Gastrocnemius medialis (tissue), 4 donors: Measurements from ENCODE around the gene HTR4.

Source experiments
- POLR2A ChIP-seq, 2 donors: fragments of 450-650 bp; IDR thresholded peaks; one replicate each; pipeline ENCODE4 v1.6.1; 2017; ENCODE audit warnings: antibody characterized with exemption in 2 of 2, mild to moderate bottlenecking in 2 of 2, moderate library complexity in 2 of 2
- TF ChIP-seq, protein P1 (sequence below), 5 experiments: fragments of 450-650 bp in 3 of 5; fragments of 200-600 bp in 2 of 5; sonication (generic) in 2 of 5; IDR thresholded peaks in 4 of 5; conservative IDR thresholded peaks in 1 of 5; 1 replicate in 4 of 5; 2 replicates in 1 of 5; pipeline ENCODE4 v1.5.1; 2016 to 2019; ENCODE audit warnings: antibody characterized with exemption in 5 of 5, mild to moderate bottlenecking in 3 of 5, moderate library complexity in 3 of 5

DNA sequence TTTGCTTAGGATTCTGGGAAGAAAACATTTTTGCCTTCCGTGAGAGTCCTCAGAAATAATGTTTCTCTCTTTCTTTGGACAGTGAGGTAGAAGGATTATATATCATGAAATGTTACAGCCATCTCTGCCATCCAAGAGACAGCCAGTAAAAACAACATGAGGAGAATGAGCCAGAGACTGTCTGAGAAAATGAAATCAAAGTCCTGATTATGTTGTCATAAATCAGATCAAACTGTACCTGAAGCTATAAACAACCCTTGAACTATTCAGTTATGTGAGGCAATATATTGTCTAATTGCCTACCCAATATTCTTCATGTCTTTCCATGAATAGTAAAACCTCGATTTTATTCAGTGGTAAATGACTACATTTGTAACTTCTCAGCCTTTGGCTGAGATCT lies 9.2 kb upstream of the HTR4 start:
- TF ChIP-seq, protein P1, sequence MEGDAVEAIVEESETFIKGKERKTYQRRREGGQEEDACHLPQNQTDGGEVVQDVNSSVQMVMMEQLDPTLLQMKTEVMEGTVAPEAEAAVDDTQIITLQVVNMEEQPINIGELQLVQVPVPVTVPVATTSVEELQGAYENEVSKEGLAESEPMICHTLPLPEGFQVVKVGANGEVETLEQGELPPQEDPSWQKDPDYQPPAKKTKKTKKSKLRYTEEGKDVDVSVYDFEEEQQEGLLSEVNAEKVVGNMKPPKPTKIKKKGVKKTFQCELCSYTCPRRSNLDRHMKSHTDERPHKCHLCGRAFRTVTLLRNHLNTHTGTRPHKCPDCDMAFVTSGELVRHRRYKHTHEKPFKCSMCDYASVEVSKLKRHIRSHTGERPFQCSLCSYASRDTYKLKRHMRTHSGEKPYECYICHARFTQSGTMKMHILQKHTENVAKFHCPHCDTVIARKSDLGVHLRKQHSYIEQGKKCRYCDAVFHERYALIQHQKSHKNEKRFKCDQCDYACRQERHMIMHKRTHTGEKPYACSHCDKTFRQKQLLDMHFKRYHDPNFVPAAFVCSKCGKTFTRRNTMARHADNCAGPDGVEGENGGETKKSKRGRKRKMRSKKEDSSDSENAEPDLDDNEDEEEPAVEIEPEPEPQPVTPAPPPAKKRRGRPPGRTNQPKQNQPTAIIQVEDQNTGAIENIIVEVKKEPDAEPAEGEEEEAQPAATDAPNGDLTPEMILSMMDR (IDR thresholded peaks at IDR 0.05 in 4 of 5, conservative IDR thresholded peaks at IDR 0.05 in 1 of 5): no peak
- no peak for TF ChIP-seq POLR2A (IDR thresholded peaks at IDR 0.05)
